ENCODE data around the gene APOBEC3H. TPM values are rescaled to one million over a fixed set of nuclear protein-coding genes. Genes with fewer than 3 reads are reported as not detected.

APOBEC3H gene
- total RNA-seq: 0.40 and 0.79 TPM in 2 replicates

GRCh38 chr22:39097098-39098020, at the start of gene APOBEC3H:
TSS of gene APOBEC3H (plus strand) at chr22:39097244. CDS start at chr22:39100279, 3,035 bp downstream.

GRCh38 chr22:39077026-39077840, 19.8 kb upstream of the APOBEC3H start, which contains the start of gene APOBEC3G:
TSS of gene APOBEC3G (plus strand) at chr22:39077275. CDS start at chr22:39077362, 87 bp downstream.

GRCh38 chr22:39152511-39153219, 55.6 kb downstream of the APOBEC3H start, which contains the start of gene CBX7:
TSS of gene CBX7 (minus strand) at chr22:39152680. CDS start at chr22:39152444, 236 bp downstream.

Small RNA genes within 50 kb of the gene (small RNA-seq; reads per million reads assigned to genes)
- not detected for gene AL022318.2
- not detected for gene COX5BP7

Other genes with a start within 250 kb of the APOBEC3H start
- gene CBX6, start 225.0 kb upstream of the APOBEC3H start, total RNA-seq: 59.3 and 73.4 TPM in 2 replicates
- not detected in 2 replicates for gene APOBEC3A, start 139.6 kb upstream of the APOBEC3H start, total RNA-seq
- gene APOBEC3B, start 114.9 kb upstream of the APOBEC3H start, total RNA-seq: 5.9 TPM in 1 of 2 replicates, not detected in the other
- gene APOBEC3C, start 83.0 kb upstream of the APOBEC3H start, total RNA-seq: 5.7 and 16.5 TPM in 2 replicates
- gene APOBEC3D, start 76.1 kb upstream of the APOBEC3H start, total RNA-seq: 1.2 and 1.3 TPM in 2 replicates
- 1.7 and 4.0 TPM in 2 replicates for gene APOBEC3F, start 56.4 kb upstream of the APOBEC3H start, total RNA-seq
- gene APOBEC3G, start 20.0 kb upstream of the APOBEC3H start, total RNA-seq: 3.9 and 6.1 TPM in 2 replicates
- 4.1 and 4.9 TPM in 2 replicates for gene CBX7, start 55.4 kb downstream of the APOBEC3H start, total RNA-seq
- 69.5 and 71.6 TPM in 2 replicates for gene PDGFB, start 147.7 kb downstream of the APOBEC3H start, total RNA-seq
- gene RPL3, start 222.4 kb downstream of the APOBEC3H start, total RNA-seq: 2,415 and 2,760 TPM in 2 replicates